Adrenal gland (tissue), 5 donors: ENCODE results near the gene EPB41L1.

Experiments
- POLR2A ChIP-seq, 2 donors: fragments of 450-650 bp; IDR thresholded peaks; one replicate each; pipeline ENCODE4 v1.6.1; 2017; ENCODE audit warnings: antibody characterized with exemption in 2 of 2, mild to moderate bottlenecking in 2 of 2, moderate library complexity in 1 of 2
- TF ChIP-seq, protein P1 (sequence below), 6 experiments: fragments of 450-650 bp in 4 of 6; fragments of 200-600 bp in 2 of 6; sonication (generic) in 1 of 6; IDR thresholded peaks; 1 replicate in 5 of 6; 2 replicates in 1 of 6; pipeline versions ENCODE4 v1.5.1 to v1.8.0; 2016 to 2021; ENCODE audit warnings: antibody characterized with exemption in 6 of 6, mild to moderate bottlenecking in 2 of 6, moderate library complexity in 1 of 6
- donor health status: DM: no; HTN: no; CAD: no.

DNA sequence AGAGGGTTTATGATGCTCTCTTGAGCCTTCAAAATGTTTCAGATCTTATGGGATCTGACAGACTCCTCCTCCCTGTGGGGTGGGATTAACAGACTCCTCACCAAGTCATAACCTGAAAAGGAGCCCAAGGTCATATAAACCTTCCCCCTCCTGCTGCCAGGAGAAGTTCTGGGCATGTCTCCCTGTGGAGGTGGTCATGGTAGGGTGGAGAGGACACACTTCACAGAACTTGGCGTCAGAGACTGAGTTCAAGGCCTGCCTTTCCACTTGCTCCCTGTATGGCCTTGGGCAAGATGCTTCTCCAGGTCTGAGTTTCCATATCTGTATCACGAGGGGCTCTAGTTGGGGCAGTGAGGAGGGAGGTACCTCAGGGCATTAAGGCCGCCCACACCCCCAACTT lies 49.3 kb downstream of the EPB41L1 start:
- TF ChIP-seq POLR2A (IDR thresholded peaks at IDR 0.05) = no peak
- TF ChIP-seq, protein P1, sequence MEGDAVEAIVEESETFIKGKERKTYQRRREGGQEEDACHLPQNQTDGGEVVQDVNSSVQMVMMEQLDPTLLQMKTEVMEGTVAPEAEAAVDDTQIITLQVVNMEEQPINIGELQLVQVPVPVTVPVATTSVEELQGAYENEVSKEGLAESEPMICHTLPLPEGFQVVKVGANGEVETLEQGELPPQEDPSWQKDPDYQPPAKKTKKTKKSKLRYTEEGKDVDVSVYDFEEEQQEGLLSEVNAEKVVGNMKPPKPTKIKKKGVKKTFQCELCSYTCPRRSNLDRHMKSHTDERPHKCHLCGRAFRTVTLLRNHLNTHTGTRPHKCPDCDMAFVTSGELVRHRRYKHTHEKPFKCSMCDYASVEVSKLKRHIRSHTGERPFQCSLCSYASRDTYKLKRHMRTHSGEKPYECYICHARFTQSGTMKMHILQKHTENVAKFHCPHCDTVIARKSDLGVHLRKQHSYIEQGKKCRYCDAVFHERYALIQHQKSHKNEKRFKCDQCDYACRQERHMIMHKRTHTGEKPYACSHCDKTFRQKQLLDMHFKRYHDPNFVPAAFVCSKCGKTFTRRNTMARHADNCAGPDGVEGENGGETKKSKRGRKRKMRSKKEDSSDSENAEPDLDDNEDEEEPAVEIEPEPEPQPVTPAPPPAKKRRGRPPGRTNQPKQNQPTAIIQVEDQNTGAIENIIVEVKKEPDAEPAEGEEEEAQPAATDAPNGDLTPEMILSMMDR (IDR thresholded peaks at IDR 0.05) = no peak
